Testis (tissue), 2 donors: ENCODE results near the gene CLEC16A.

Source experiments
- POLR2A ChIP-seq: fragments of 450-650 bp; IDR thresholded peaks from one replicate; pipeline ENCODE4 v1.6.1; 2017; ENCODE audit warnings: antibody characterized with exemption, mild to moderate bottlenecking, moderate library complexity
- TF ChIP-seq, protein P1 (sequence below), 3 experiments: fragments of 450-650 bp in 2 of 3; fragments of 200-600 bp in 1 of 3; sonication (generic) in 1 of 3; IDR thresholded peaks; one replicate each; pipeline ENCODE4 v1.5.1; 2016 to 2019; ENCODE audit warnings: antibody characterized with exemption in 3 of 3, mild to moderate bottlenecking in 2 of 3, moderate library complexity in 1 of 3

DNA sequence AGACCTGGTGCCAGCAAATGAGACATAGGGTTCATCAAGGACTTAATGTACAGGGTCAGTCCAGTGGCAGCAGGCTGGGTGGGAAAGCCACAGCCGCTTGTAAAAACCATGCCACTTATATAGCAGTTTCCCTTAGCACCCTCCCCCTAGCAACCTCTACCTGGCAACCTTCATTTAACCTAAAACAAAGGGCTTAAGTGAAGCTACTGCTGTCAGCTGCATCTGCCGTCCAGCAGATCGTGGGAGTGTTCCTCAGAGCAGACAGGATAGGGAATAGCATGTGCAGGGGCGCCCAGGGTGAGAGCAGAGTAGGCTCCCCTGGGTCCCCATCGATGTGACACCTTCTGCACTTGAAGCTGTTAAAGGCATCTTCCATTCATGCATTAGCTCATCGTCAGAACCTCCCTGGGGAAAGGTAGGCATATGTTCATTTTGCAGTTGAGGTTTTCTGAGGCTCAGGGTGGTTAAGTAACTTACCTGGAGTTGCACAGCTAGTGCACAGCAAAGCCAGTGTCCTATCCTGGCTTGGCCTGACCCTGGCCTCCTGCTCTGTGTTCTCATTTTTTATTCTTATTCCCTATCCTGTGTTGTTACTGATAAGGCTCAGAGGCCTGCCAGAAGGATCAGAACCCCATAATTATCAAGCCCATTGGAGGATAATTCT is 199.1 kb downstream of the CLEC16A start:
- no peak for TF ChIP-seq POLR2A
- TF ChIP-seq, protein P1, sequence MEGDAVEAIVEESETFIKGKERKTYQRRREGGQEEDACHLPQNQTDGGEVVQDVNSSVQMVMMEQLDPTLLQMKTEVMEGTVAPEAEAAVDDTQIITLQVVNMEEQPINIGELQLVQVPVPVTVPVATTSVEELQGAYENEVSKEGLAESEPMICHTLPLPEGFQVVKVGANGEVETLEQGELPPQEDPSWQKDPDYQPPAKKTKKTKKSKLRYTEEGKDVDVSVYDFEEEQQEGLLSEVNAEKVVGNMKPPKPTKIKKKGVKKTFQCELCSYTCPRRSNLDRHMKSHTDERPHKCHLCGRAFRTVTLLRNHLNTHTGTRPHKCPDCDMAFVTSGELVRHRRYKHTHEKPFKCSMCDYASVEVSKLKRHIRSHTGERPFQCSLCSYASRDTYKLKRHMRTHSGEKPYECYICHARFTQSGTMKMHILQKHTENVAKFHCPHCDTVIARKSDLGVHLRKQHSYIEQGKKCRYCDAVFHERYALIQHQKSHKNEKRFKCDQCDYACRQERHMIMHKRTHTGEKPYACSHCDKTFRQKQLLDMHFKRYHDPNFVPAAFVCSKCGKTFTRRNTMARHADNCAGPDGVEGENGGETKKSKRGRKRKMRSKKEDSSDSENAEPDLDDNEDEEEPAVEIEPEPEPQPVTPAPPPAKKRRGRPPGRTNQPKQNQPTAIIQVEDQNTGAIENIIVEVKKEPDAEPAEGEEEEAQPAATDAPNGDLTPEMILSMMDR (IDR thresholded peaks at IDR 0.05): no peak
